ENCODE results near the gene EPHA3.

- TF ChIP-seq POLR2A (IDR thresholded peaks at IDR 0.05; ENCODE audit: low read depth, low read length) (no peak), POLR2AphosphoS5 (IDR thresholded peaks at IDR 0.05; ENCODE audit: low read depth, low read length) (no peak)
Observed at GRCh38 chr3:89270201-89270600, 162.8 kb downstream of the EPHA3 start.
